Measurements from ENCODE around the gene HDAC9.

DNA sequence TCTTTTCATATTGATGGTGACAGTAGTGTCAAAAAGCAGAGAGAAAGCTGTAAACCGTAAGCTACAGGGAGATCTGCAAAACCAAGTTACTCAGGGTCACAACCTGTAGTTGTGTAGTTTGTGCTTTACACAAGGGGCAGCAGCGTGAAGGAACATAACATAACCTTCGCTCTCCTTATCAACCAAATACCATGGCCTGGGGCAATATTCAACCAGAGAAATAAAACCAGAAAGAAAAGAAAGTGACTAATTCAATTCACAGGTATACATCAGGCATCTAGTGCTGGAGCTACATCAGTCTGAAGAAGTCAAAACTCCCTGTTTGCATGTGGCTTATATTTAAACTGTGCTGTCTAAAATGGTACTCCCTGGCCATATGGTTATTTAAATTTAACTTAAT is 397.6 kb downstream of the HDAC9 start:
- TF ChIP-seq CTCF (IDR thresholded peaks at IDR 0.05), result no peak
- TF ChIP-seq EP300 (IDR thresholded peaks at IDR 0.05), result no peak
